ENCODE results near the gene MPZL2. TPM values are rescaled to one million over a fixed set of nuclear protein-coding genes. Genes with fewer than 3 reads are reported as not detected.

The MPZL2 gene
- polyA plus RNA-seq, 1 donor from 2014 or later, result not detected

- no peak for TF ChIP-seq SMC3 (conservative IDR thresholded peaks at IDR 0.05; ENCODE audit: poor library complexity)
- no peak for TF ChIP-seq MXI1 (conservative IDR thresholded peaks at IDR 0.05; ENCODE audit: poor library complexity, severe bottlenecking)
- TF ChIP-seq TAF1 (IDR thresholded peaks at IDR 0.05; ENCODE audit: low read depth), result no peak
- TF ChIP-seq POLR2AphosphoS5 (IDR thresholded peaks at IDR 0.05), result no peak
- no peaks in the 10 kb centered on the region for H3K9me3 ChIP-seq (ENCODE audit: low read length)
Observed at GRCh38 chr11:118282606-118283005, 18.5 kb upstream of the MPZL2 start.

GRCh38 chr11:118281284-118281683, 17.2 kb upstream of the MPZL2 start:
- no peak overlapping the region for H2AFZ ChIP-seq (ENCODE audit: low read depth, low read length)
- H3K27me3 ChIP-seq (ENCODE audit: insufficient read depth, low read depth, low read length), result no peaks in the 10 kb centered on the region

More at GRCh38 chr11:118282606-118283005, 18.5 kb upstream of the MPZL2 start:
- H3K9me2 ChIP-seq (ENCODE audit: insufficient read depth, low read length), result no peaks in the 10 kb centered on the region
- no peaks in the 10 kb centered on the region for H4K20me1 ChIP-seq (ENCODE audit: insufficient read depth)
- H3K36me3 ChIP-seq (ENCODE audit: insufficient read depth, low read length), result no peaks in the 10 kb centered on the region
- H3K79me2 ChIP-seq (replicated peaks; ENCODE audit: insufficient read depth, low read length), result no peaks in the 10 kb centered on the region
- H3F3A ChIP-seq (ENCODE audit: insufficient read depth, low read length, poor library complexity, severe bottlenecking), result no peaks in the 10 kb centered on the region
- H2AFZ ChIP-seq (ENCODE audit: low read depth, low read length), result no peak overlapping the region
- H3K27me3 ChIP-seq (ENCODE audit: insufficient read depth, low read depth, low read length), result no peaks in the 10 kb centered on the region
- H3K27ac ChIP-seq (ENCODE audit: low read length), result no peak overlapping the region
- no peak overlapping the region for H3K9ac ChIP-seq (ENCODE audit: low read length)
- H3K4me2 ChIP-seq (ENCODE audit: low read length), result no peak overlapping the region
- no peak overlapping the region for H3K4me3 ChIP-seq (ENCODE audit: low read length)

More at GRCh38 chr11:118281284-118281683, 17.2 kb upstream of the MPZL2 start:
- Histone ChIP-seq H3K4me3 (ENCODE audit: low read length) (no peak overlapping the region), H3K79me2 (replicated peaks; ENCODE audit: insufficient read depth, low read length) (no peaks in the 10 kb centered on the region), H3K9me3 (ENCODE audit: low read length) (no peaks in the 10 kb centered on the region), H3F3A (ENCODE audit: insufficient read depth, low read length, poor library complexity, severe bottlenecking) (no peaks in the 10 kb centered on the region), H3K9me2 (ENCODE audit: insufficient read depth, low read length) (no peaks in the 10 kb centered on the region), H4K20me1 (ENCODE audit: insufficient read depth) (no peaks in the 10 kb centered on the region), H3K36me3 (ENCODE audit: insufficient read depth, low read length) (no peaks in the 10 kb centered on the region), H3K27ac (ENCODE audit: low read length) (no peak overlapping the region), H3K9ac (ENCODE audit: low read length) (no peak overlapping the region), H3K4me2 (ENCODE audit: low read length) (no peak overlapping the region)
- no peak for TF ChIP-seq POLR2AphosphoS5 (IDR thresholded peaks at IDR 0.05)
- no peak for TF ChIP-seq SMC3 (conservative IDR thresholded peaks at IDR 0.05; ENCODE audit: poor library complexity)
- no peak for TF ChIP-seq REST (IDR thresholded peaks at IDR 0.05; ENCODE audit: borderline replicate concordance)
- TF ChIP-seq EP300 (conservative IDR thresholded peaks at IDR 0.05; ENCODE audit: poor library complexity, severe bottlenecking), result no peak
- TF ChIP-seq, protein P1, sequence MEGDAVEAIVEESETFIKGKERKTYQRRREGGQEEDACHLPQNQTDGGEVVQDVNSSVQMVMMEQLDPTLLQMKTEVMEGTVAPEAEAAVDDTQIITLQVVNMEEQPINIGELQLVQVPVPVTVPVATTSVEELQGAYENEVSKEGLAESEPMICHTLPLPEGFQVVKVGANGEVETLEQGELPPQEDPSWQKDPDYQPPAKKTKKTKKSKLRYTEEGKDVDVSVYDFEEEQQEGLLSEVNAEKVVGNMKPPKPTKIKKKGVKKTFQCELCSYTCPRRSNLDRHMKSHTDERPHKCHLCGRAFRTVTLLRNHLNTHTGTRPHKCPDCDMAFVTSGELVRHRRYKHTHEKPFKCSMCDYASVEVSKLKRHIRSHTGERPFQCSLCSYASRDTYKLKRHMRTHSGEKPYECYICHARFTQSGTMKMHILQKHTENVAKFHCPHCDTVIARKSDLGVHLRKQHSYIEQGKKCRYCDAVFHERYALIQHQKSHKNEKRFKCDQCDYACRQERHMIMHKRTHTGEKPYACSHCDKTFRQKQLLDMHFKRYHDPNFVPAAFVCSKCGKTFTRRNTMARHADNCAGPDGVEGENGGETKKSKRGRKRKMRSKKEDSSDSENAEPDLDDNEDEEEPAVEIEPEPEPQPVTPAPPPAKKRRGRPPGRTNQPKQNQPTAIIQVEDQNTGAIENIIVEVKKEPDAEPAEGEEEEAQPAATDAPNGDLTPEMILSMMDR (IDR thresholded peaks at IDR 0.05; ENCODE audit: poor library complexity, severe bottlenecking), result no peak
- no peak for TF ChIP-seq EZH2 (IDR thresholded peaks at IDR 0.05; ENCODE audit: borderline replicate concordance, insufficient read depth, low read length, poor library complexity, severe bottlenecking)
- TF ChIP-seq RAD21 (conservative IDR thresholded peaks at IDR 0.05), result no peak
